ENCODE data around the gene AGMO.

Gene AGMO

DNA sequence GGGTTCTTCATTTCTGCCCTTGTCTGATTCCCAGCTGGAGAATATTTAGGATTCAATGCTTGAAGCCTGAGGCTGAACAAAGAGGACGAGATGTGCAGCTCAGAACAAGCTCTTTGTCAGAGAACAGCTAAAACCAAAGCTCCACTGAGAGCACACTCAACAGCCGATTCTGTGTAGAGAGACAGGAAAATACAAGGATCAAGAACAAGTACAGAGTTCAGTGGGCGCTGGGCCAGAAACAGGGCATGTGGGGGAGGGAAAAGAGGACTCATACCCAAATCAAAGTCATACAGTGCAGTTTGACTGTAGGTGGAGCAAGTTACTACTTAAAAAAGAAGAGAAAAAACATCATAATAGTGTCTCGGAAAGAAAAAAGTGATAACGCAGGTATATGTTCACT lies at the start of gene AGMO:
TSS of gene AGMO (minus strand) at position 181 of the 400 bp plus-strand sequence.
- DNase-seq: no peak

DNA sequence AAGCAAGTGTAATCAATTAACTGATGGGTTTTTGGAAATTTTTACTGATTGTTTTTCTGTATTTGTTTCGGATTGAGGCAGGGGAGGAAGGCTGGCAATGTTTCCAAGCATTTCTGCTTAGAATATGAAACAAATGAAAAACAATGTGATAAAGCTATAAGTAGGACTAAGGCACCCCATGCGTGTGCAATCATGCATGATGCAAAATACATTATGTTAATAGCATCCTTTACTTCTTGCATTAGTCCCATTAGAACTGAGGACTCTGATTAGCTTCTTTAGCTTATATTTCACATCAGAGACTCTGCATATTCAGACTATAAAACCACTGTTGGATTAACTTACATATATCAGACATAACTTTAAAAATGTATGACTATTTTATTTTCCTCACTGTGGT lies 48.7 kb upstream of the AGMO start:
- no peak for DNase-seq

DNA sequence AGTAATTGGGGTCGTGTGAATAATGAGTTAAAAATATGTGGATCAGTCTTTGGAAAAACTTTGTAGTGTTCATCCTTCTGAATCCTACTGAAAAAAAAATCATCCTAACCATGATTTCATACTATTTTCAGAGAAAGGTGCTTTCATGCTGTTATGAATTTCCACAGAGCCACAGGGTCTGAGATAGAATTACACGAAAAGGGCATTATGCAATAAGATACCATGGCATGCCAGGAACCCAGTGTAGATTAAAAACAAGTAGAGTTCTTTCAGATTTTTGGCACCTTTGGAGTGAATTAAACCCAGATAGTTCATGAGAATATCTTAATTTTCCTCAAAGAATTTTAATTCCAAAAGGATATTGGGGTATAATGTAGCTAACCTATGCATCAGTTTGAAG lies 47.5 kb upstream of the AGMO start:
- no peak for DNase-seq

DNA sequence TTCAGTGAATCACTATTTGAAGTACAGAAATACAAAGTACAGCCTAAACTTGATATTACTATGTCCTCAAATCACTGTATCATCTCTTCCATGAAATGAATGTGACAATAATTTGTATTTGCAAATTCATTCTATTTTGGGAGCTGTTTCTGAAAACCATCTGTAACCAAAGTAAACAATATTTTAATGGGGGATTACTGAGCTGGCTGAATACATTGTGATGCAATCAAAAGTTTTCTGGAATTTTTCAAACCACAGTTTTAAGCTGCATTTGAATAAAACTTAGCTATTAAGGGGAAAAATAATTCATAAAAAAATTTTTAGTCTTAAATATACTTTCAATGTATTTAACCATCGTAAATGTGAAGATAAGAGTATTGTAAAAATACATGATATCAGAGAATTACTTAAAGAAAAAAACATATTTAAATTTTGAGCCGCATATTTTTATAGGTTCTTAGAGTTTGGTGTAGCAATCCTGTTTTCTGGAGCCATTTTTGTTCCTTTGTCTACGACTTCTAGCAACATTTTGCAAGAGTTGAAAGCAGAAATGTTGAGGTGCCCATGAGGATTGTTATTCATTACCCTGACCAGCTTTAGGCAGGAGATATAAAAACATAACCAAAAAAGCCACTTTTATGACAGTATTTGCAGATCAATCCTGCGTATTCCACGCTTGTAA lies 45.9 kb upstream of the AGMO start:
- DNase-seq: no peak

DNA sequence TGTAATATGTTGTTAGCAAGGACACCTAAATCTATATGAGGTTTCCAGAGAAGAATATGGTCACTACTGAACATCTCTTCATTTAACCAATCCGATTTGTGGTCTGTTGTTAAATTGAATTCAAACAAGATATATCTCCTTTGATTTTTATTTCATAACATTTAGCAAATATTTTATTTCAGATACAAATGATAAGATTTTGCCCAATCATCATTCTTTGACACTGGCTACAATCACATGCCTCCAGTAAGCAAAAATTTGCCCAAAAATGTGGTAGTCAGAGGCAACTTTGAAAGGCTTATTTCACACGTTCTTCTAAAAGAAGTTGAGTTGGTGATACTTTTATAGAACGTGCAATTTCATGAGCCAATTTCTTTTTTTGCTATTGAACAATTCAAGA lies 44.7 kb upstream of the AGMO start:
- DNase-seq: no peak

DNA sequence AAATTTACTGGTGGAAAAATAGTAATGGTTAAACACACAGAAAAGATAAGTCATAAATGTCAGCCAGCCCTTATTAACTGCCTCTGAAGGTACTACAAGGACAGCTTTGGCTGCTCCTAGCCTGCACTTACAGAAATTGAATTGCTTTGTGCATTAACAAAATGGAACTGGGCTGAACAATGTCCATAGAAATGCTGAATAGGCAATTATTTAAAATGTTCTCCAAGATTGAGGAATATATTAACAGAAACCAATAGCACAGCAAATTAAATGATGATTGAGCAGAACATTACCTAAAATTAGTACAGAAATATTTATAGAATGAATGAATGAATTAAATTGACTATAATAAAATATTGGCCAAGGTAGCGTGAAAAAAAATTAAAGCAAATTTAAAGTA lies 42.4 kb upstream of the AGMO start:
- no peak for DNase-seq

DNA sequence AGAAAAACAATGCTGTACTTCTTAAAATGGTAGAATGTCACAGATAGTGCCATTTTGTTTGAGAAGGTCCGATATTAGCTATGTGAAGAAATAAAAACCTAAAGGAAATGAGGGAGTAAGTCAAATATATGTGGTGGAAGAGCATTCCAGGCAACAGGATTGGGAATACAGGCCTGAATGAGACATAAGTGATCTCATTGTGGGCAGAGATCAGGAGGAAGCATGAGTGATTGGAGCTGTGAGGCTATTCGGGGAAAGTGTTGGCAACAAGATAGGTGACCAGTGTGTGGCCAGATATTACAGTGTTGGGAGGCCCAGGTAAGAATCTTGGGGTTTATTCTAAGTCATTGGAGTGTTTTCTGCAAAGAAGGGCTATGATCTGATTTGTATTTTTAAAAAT lies 41.3 kb upstream of the AGMO start:
- DNase-seq: no peak

DNA sequence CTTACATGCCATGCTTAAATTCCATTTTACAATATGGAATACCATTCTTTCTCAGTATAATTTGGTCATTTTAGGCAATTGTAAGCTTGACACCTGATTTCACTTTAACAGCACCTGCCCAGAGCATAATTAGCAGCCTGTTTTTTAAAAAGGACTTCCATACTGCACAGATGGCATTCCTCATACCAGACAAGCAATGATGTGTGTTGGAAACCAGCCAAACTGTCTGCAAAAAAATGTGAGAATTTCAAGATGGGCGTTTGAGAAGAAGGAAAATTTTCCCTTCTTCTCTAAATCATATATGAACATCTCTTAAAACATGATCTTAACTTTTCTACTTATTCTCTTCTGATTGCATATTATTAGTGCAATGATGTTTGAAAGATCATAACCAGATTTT lies 40.4 kb upstream of the AGMO start:
- no peak for DNase-seq

DNA sequence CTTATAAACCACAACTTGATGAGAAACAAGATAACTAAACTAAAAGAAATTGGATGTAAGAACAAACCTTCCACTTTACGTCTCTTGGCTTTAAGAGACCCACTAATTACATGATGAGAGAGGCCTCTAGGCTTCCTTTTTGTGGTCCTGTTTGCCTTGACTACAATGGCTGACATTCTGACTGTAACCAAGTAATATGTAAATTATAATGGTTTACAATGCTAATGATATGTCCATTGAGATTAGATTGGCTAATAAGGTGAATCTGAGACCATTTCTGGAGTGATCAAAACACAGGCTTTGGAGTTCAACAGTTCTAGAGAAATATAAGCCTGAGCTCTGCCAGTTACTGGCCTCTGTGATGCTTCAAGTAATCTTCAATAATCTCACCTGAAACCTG lies 39.4 kb upstream of the AGMO start:
- DNase-seq: no peak

DNA sequence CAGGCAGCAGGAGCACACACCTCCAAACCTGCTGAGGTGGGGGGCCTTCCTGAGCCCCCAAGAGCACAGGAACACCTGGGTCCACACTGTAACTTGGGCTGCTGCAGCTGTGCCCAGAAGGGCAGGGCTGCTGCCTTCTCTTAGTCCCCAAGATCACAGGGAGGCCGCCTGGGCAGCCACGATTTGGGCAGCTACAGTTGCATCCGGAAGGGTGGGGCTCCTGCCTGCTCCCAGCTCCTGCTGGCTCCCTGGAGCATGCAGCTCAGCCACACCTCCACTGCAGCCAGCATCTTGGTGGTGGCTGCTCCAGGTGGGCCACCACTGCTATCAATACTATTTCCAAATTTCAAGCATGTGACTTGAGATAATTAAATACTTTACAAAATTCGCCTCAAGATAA lies 38.5 kb upstream of the AGMO start:
- no peak for DNase-seq

DNA sequence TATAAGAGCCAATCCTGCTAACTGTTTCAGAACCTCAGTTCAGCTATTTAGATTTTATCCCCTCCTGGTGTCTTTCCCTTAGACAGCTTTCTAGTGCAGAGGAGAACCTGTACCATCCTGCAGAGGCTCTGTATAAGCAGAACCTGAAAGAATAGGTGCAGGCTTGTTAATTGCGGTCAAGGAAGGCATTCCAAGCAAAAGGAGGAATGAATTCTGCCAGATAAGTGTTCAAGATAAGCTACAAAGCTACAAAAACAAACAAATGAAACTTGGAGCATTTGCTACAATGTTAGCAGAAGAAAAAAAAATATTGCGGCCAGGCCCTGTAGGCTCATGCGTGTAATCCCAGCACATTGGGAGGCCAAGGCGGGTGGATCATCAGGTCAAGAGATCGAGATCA lies 32.6 kb upstream of the AGMO start:
- no peak for DNase-seq

DNA sequence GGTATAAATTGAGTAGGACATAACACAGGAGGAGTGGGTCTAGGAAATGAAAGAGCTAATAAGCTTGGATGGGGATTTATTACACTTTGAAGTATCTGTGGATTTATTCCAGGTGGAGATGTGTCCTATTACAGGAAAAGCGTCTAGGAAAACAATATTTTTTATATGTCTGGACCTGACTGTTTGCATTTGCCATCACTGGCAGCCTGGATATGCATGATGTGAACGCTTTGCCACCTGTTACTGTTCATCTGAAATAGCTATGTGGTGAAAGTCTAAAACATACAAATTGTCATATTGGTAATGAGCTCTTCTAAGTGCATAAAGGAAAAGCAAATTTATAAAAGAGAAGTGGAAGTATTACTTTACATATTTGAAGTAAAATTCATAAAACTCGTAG lies 31.6 kb upstream of the AGMO start:
- no peak for DNase-seq

DNA sequence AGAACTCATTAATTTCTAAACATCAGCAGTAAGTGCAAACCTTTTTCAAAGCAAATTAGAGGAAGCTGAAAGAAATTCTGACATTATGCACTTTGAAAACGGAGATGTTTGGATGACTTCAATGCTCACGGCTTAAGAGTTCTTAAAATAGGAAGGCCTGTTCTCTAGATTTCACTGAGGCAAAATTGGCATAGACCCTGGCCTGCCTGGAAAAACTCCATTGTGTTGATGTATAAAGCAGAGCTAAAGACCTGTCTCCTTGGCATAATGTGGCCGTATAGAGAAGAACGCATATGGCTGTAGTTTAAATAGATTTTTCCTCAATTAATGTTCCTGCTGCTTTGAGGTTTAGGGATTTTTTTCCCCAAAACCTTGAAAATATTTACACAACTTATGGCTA lies 24.5 kb upstream of the AGMO start:
- DNase-seq: no peak

DNA sequence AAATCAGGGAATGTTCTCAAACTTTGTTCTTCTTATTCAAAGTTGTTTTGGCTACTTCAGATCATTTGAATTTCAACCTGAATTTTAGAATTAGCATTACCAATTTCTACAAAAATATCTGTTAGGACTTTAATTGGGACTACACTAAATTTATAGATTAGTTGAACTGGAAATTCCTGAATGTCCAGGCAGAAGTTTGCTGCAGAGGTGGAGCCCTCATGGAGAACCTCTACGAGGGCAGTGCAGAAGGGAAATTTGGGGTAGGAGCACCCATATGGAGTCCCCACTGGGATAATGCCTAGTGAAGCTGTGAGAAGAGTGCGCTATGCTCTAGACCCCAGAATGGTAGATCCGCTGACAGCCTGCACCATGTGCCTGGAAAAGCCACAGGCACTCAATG lies 22.8 kb upstream of the AGMO start:
- no peak for DNase-seq

DNA sequence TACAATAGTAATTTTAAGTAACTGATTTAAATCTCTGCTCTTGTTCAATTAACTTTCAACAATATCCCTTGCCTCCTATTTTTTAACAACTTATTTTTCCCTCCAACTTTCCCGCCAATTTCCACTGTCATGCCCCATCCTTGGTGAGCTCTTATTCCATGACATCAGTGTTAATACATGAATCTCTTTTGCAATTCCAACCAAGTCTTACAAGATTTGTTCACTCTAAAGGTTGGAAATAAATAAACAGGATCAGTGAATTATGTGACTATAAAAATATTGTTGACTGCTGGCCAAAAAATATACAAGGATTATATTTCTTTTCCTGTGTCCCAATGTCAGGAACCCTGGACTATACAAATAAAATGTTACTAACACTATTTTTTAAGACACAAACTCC lies 21.0 kb upstream of the AGMO start:
- no peak for DNase-seq

DNA sequence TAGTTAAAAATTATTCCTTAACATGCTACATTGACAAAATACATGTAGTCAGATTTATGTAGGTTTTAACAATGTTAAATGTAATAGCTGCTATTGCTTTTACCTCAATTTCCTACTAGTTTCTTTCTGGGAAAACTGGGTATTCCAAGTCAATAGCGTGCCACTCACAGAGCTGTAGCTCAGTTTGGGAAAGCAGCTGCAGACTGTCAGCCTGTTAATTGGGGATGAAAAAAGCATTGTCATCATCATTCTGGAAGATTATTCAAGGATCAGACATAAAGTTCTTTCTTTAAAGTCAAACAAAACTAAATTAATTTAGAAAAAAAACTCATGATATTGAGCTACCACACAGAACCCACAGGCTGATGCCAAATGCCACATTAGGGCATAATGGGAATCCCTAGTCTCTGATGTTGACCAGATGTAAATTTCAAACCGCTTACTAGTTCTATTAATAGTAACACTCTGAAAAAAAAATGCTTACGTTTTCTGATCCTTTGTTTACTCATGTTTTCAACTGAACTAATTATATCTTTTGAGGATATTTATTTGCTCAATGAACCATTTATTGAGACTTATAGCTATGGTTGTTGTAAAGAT lies 19.6 kb upstream of the AGMO start:
- DNase-seq: no peak

DNA sequence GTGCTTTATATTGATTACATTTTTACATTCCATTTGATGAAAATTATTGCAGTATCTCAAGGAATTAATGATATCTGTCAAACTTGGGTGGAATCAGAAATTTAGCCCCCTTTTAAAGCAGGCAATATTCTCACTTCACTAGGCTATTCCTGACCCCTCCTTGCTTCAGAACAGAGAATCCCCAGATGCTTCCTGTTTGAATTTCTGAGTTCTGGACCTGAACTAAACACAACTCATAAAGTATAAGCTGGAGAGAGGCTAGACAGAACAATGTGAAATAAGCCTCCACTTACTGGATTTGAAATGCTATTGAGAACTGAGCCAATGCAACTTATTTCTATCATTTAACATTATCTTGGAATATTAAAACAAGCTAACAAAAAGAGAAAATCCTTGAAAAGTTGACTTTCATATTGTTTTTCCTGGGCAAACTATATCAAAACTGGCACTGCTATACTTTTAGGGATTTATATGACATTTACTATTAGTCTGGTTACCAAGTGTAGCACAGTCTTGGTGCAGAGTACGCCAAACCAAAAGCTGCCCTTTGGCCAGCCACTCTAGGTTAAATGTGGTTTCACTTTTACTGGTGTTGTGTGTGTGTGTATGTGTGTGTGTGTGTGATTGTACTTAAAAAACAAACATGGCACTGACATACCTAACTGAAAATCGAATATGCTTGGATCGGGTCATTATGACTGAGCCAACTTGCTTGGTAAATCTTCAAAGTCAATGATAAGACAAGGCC lies 19.0 kb upstream of the AGMO start:
- no peak for DNase-seq

DNA sequence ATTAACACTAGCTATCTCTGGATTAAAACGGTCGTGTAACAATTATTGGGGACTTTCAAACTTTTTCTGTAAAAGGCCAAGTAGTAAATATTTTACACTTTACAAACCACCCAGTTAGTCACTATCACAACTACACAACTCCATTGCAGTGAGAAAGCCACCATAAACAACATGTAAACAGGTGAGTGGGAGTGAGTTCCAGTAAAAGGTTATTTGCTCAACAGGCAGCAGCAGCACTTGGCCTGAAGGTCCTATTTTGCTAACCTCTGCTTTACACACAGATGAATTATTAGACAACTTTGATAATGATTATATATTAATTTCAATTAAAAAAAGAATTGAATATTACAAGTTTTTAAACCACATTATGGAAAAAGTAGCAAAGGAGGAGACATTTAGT lies 15.8 kb upstream of the AGMO start:
- no peak for DNase-seq

DNA sequence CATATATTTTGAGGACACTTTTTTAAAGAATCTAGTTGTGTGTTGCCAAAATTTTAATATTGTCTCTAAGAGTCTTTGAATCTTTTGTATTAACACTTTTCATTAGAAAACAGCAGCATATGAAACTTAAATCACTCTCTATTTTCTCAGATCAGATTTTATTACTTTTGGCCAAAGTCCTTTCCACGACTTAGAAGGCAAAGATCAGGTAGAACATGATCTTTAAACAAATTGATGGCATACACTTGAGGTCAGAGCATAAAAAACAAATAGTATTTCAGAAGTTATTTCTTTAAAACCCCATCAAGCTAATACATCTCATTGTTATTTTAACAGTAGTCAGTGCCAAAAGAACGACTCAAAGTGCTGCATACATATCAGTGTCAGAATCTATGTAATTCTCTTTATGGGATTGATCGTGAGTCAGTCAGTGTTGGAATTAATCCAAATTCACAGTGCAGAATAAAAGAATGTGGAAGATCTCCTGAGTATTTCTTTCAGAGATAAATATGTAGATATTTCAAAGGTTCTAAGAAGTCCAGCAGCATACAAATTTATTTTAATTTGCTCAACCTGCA lies 9.6 kb upstream of the AGMO start:
- DNase-seq: no peak

DNA sequence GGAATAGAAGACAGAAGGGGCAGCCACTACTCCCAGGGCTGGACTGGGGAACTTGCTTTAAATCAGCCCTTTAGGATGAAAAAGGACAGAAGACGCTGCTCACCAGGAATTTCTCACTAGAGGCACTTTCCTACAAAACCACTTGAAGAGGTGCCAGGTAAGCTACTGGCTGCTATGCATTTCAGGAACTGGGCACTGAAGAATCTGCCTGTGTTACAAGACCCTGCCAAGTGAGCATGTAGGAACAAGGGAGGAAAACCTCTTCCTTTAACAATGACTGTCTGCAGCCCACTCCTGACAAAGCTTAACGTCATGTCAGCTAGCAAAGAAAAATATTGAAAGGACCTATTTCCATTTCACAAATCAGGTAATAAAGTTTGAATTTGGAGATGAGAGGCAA lies 5.8 kb upstream of the AGMO start:
- DNase-seq: no peak

DNA sequence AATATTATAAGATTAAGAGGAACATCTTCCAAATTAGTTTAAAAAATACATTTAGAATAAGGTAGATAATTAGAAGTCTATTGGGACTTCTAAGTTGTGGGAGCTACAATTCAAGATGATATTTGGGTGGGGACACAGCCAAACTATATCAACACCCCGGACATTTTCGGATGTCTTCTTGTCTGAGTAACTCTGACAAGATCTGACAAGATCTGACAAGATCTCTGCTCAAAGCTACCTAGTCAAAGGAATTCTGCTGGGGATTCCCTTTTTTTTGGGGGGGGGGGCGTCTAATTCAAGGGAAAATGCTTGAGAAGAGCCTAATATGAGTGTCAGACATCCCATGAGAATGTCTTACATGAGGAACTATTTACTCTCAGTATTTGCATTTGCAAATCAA lies 5.2 kb upstream of the AGMO start:
- DNase-seq: no peak

DNA sequence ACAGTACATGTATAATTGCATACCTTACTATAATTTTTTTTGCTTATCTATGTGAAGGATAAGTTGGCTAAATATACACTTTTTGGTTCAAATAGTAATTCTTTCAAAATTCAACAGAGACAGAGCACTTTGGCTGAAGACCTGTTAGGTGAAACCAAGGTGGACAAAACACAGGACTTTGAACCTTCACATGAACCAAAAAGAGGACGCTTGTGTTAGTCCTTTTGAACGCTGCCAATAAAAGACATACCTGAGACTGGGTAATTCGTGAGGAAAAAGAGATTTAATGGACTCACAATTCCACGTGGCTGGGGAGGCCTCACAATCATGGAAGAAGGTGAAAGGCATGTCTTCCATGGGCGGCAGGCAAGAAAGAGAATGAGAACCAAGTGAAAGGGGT lies 4.7 kb upstream of the AGMO start:
- no peak for DNase-seq

DNA sequence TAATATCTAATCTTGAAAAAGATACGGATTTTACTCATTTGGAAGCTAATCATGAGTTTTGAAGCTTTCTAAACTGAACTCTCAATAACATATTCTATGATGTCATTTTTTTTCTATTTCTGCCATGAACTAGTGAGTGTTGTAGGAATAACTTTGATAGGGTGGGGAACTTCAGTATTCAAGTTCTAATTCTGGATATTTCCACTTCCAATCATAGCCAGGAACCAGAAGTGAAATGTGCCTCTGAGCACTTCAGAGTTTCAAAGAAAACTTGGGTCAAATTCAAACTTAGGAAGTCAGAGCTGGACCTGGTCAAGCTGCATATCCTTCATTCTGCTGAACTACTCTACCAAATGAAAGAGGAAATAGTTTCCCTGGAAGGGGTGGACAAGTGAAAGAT lies 847 bp downstream of the AGMO start:
- DNase-seq: no peak

DNA sequence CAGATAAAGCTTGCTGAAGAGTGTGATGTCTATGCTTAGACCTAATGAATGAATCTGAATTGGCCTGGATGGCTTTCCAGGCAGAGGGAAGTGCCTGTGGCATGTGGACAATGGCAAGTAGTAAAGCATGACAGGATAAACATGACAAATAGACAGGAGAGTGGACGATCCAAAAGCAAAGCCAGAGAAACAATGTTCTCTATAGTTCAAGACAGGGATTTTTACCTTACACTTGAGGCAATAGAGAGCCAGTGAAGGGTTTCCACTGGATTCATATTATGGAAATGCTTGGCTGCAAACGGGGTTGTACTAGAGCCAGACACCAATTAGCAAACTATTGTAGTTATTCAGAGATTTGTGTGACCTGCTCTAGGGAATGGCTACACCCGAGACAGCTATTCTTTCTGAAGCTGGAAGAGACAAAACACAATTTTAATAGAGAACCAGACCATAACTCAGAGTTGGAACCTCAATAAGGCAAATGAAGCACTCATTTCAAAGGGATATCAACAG lies 2.3 kb downstream of the AGMO start:
- DNase-seq: no peak

All from inflammatory macrophage treated with lipopolysaccharide for 1 hour (primary cell).